Hepatic stellate cell (primary cell): ENCODE results near the gene HS3ST5.
"Not testable (repeated sequence)": the region's sequence is repeated elsewhere in the genome, so short reads cannot be mapped to it uniquely, and the experiment has no call there.

Experiments used
- DNase-seq: peaks from one replicate; pipeline ENCODE4 v3.0.0; 2011; ENCODE audit warnings: low spot score

Gene HS3ST5

DNA sequence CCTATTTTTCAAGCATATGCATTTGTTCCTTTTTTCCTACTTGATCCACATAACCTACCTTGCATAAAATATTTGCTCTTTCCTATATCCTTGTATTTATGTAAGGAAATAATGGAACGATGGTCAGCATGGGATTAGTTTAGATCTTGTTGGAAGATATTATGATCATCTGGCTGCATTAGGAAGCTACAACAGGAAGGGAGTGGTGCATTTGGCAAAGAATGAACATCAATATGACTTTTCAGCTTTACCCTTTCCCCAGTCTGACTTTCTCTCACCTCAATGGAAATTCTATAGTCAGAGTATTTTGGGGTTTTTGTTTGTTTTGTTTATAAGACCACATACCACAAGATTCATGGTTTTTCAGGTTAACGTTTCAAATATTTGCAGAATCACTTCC lies 66.0 kb downstream of the HS3ST5 start:
- no peak for DNase-seq

DNA sequence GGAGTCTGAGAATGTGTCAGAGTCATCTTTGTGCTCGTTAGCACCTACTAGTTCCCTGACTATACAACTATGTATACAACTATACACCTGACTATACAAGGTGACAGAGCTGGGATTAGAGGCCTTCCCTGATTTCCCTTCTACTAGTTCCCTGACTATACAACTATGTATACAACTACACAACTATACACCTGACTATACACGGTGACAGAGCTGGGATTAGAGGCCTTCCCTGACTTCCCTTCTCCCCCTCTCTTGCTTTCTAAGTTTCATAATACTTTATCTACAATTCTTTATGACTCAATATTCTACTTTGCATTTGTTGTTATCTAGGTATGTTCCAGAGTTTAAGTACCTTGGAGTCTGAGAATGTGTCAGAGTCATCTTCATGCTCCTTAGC lies 68.0 kb downstream of the HS3ST5 start:
- DNase-seq, result no peak

DNA sequence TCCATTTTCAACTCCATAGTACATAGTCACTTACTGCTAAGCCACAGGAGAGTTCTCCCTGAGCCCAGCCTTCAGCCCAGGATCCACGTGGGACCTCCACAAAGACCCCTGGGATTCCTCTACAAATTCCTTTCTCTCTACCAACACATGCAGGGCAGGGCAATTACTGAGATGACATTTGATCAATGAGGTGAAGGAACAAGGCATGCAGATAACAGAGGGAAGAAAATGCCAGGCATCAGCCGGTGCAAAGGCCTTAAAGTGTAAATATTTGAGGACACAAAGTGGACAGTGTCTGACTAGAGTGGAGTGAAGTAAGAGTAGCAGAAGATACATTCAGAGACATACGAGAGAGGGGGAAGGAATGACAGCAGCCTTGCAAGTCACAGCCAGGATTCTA lies 70.2 kb downstream of the HS3ST5 start:
- DNase-seq, result no peak

DNA sequence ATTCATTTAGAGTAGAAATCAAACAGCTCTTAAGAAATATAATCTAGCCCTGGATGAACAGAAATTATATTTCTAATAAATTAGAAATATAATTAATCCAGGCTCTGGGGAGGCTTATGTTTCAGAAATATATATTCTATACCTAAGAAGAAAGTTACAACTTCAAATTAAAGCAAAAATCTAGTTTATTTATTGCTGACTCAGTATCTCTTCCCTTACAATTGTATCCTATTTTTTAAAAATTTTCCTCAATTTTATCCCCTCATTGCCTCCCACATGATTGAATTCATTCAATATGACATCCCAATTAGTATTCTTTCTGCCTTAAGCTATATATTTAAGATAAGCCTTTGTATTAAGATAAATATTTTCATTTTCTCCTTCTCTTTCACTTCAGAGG lies 71.4 kb downstream of the HS3ST5 start:
- DNase-seq, result no peak

DNA sequence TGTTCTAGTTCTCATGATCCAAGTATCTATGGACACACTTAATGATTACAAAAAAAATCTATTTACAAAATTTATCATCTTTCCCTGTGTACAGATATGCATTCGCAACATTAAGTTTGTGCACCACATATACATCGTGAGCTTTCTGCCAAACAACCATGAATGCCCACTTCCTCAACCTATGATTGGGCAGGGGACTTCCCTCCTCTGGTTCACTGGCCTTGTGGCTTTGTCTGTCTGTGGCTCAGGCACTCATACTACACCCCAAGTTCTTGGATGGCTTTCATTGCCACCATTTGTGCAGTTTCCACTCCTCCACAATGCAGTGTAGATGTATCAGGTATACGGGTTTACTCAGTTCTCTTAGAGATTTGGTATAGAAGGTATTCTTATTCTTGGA lies 74.9 kb downstream of the HS3ST5 start:
- DNase-seq, result no peak

DNA sequence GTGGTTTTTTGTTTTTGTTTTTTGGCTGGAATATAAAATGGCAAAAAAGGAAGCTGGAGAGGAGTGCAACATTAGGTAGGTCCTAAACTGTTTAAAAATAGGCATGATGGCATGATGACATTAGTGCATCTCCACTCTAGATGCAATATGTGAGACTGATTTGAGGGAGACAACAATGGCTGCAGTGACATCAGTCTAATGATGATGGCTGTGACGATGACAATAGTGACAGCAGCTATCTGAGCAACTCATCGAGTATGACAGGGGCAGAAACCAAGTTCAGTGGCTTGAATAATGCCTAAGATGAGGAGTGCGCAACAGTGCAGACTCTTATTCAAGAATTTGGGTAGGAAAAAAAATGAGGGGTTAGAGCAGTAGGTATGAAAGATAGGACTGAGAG lies 82.0 kb downstream of the HS3ST5 start:
- no peak for DNase-seq

DNA sequence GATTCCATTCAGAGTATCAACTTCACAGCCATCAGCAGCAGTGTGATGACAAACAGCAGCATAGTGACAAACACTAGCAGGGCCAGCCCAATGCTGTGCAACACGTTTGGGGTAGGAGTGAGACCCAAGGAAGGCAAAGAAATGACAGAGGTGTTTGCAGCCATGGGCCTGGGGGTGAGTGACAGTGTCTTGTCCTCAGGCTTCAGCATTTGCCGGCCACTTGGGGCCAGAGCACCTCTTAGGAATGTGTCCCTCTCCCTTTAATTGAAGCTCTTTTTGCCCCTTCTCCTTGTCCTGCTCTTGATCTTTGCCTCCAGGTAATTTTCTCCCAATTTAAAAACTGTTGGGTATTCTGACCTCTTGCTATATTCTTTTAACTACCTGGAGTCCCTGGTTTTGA lies 84.4 kb downstream of the HS3ST5 start:
- DNase-seq, result no peak

DNA sequence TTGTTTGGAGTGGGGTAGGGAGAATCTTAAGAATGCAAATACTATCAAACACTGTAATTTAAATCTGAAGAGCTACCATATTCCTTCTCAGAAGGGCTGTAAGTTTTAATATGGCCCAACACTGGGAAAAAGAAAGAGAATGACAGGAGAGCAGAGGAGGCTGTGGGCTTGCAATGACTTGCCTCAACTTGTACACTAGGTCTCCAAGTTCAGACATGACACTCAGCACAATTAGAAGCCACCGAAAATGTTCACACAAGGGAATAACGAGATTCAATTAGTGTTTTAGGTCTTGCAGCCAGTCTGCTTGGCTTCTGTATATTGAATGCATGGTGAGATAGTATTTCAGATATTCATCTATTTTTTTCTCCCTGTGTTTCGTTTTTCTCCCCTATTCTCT lies 89.4 kb downstream of the HS3ST5 start:
- no peak for DNase-seq

DNA sequence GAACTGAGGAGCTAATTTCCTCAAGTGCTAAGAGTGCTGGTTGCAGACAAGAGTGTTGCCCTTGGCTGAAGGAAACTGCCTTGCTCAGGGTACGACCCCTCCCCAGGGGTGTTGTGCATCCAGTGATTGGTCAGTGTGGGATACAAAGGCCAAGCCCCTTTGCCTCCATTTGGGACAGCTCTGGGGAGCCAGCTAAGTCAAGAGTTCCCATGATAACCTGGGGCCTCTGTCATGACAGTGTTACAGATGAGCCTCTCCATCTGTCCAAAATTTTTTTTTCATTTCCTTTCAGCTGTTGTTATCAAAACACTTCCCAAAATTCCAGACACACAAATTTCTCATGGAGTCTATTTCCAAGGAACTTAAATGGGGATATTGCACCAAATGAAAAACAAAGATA lies 93.3 kb downstream of the HS3ST5 start:
- DNase-seq, result no peak

DNA sequence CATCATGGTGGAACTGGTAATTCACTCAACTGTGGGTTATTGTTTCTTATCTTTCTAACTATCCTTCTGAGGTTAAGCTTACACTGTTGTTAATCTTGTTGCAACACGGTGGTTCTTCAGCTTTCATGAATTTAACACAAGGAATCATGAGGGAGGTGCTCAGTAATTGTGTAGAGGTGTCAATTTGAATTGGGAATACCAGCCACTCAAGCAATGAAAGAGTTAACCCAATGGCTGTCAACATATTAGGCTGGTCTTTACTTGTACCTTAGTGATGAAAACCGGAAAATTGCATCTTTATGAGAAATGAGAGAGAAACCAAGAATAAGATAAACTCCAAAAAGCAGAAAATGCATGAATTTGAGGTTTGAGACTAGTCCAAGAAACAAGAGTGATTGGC lies 95.7 kb downstream of the HS3ST5 start:
- no peak for DNase-seq

DNA sequence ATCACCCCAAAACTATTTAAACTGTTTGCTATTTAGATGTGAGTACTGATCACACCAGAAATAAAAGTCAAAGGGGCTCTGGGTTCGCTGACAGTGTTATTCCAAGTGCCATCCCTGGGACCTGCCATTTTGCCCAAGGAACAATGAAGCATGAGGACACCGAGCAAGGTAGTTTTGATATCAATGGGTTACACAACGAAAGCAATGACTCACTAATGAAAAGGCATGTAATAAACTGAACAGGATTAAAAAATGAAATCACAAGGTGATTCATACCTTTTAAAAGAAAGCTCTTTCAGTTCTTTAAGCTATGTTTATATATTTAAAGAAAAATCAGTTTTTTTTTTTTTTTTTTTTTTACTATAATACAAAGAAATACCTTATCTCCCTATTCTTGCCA lies 102.0 kb downstream of the HS3ST5 start:
- DNase-seq, result no peak

DNA sequence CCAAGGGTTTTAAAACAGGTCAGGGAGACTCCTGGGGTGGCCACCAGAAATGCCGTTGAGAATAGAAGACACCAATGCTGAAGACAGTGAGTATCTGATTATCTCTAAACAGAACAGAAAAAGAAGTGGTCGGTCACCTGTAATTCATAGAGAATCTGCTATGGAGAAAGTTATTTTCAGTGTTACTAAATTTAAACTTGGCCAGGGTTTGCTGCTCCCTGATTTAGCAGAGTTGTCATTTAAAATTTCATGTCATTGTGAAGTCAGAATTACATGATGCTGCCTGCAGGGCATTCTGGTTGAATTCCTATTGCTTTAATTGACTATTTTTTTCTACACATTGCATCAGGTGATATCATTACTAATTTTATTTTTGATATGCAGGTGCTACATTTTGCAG lies 114.1 kb downstream of the HS3ST5 start:
- DNase-seq, result no peak

DNA sequence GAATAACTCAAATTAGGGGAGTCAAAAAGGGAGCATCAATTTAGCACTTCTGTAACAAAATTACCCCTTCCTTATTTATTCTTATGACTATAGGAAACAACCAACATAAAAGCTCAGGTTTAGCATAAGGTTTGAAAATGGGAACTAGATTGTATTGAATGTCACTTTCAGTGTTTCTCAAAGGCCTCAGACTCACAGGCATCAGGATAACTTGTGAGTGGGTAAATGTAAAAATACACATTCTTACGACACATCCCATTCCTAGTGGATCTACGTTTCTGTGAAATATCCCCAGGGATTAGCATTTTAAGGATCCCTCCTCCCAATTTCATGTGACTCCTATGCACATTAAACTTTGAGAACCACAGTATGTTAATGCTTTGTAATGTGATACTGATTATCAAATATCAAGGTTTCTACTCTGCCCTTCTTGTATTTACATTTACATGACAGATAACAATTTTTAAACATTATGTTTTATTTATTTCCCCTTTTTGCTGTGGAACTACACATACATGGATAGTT lies 114.8 kb downstream of the HS3ST5 start:
- no peak for DNase-seq

DNA sequence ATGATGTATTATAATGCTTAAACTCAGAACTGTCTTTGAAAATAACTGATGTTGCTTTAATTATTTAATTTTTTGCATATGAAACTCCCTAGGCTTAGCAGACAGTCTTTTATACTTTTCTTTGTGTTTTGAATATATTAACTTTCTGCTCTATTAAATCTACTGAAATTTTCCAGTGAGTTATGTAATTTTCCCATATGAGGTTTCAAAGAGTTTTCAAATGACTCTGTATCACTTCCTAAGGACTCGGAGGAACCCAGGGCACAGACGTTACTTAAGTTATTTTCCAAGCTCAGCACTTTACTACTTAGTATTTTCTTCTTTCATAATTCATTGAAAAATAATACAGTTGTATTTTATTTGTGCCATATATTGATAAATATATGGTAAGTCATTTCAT lies 122.6 kb downstream of the HS3ST5 start:
- no peak for DNase-seq

DNA sequence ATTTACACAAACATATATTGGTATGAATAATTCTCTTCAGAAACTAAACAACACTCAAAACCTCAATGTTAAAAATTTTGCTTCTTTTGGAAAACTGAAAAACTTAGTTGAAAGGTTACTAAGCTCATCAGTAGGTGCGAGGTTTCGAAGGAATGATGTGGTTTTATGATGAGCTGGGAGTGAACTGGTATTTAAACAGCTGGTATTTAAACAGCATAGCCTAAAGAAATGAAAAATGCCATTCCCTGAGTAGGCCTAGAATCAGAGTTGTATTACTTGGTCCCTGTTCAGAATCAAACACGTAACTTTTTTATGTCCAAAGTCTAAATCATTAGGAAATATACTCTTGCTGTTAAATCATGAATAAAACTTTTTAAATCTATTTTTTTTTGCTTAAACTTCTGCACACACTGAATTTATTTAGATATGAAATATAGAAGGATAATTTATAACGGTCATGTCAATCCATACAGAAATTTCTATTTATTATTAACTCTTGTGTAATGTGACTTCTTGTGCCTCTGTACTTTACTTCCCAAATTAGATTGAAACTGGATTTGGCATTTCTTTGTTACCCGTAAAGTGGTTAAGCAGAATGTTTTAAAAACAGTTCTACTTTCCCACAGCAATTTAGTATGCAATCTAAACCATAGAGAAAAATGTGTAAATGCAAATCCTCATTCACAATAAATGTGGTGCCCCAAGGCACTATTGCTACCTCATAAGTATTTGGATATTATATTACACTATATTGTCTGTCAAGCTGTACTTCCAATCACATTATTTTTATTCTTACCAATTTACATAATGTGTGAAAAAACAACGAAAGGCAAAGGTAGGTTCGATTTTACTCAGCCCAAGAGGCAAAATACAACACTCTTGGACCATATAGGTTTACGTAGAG lies 124.1 kb downstream of the HS3ST5 start:
- no peak for DNase-seq

DNA sequence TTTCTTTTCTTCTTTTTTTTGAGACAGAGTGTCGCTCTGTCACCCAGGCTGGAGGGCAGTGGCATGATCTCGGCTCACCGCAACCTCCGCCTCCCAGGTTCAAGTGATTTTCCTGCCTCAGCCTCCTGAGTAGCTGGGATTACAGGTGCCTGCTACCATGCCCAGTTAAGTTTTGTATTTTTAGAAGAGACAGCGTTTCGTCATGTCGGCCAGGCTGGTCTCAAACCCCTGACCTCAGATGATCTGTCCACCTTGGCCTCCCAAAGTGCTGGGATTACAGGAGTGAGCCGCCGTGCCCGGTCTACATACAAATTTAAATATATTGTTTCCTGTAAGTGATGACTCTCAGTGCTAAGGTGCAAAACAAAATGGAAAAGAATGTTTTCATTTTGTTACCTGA lies 124.8 kb downstream of the HS3ST5 start:
- not testable (repeated sequence) for DNase-seq

DNA sequence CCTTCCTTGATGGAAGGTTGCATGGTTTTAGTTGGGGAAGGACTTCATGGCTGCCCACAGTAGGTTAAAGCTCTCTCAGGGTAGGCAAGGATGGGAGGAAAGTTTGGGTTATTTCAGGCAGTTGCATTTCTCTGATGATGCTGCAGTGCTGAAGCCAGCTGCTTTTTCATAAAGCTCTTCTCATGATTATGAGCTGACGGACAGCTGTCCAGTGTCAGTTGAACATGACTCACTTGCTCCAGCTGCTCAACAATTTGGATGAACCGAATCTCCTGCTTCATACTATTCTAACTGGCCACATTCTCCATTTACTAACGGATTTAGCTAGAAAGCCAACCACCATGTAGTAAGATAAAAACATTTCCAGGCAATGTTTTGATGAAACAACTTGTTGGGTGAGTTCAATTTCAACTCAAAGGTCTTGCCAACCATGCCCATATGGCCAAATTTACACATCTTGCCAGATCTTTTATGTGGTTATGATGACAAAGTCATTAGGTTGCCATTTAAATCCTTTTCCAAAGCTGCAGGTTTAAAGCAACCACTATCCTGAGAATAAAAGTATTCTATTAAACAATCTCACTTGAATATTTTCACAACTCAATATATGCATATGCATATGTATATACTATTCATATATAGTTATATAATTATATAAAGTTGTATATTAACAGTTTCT lies 125.9 kb downstream of the HS3ST5 start:
- DNase-seq, result no peak

DNA sequence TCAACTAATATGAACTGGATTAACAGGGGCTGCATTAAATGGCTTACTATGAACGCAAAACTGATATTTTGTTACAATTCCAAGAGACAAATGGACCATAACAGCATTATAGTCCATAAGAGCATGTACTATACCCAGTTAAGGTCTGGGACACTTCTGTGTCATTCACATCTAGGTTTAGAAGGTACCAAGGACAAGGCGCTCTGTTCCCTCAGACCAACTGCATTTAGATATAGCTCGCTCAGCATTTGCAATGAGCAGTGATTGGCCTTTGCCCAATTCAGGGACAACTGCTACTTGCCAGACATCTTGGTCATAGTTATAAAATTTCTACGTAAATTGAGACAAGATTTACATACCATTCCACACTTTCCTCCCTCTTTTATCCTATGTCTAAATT lies 132.4 kb downstream of the HS3ST5 start:
- DNase-seq, result no peak

DNA sequence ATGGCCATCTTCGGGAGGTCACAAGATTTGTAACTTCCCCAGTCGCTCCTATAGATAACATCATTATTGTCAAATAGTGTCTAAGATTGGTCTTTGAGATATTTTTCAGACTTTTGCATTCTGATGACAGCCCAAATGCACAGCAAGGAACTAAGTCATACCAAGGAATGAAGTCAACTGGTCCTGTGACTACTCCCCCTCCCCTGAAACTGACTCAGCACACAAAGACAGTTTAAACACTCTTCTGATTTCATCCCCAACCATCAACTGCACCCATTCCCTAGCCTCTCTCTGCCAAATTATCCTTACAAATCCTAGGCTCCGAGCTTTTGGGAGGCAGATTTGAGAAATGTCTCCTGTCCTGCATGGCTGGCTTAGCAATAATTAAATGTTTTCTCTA lies 139.4 kb downstream of the HS3ST5 start:
- DNase-seq, result no peak

DNA sequence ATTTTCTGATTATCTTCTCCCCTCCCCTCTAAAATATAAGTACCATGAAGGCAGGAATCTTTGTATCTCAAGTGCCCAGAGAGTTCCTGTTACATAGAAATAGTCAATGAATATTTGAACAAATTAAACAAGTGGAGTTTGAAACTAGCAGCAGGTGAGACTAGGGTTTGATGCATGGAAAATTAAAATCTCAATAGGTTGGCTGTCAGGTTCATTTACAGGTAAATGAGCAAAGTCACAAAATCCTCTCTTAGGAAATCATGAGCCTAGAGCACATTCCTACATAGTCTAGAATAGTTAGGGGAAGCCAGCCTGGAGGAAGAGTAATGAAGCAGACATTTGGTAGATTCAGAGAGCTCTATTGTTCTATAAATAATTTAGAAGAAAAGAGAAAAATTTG lies 140.4 kb downstream of the HS3ST5 start:
- no peak for DNase-seq

DNA sequence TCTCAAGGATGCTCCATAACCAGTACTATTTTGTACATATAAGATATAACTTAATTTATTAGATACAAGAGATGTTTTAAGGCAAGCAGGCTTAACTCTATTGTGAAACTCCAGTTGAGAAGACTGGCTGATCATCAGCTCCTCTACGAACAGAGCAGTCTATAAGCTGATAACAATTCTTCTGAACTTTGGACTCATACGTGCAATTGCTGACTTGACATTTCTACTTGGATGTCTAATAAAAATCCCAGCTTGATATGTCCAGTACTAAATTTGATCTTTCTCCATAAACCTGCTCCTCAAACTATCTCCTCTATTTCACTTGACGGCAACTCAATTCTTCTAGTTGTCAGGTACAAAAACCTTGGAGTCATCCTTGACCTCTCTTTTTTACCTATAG lies 141.9 kb downstream of the HS3ST5 start:
- no peak for DNase-seq

DNA sequence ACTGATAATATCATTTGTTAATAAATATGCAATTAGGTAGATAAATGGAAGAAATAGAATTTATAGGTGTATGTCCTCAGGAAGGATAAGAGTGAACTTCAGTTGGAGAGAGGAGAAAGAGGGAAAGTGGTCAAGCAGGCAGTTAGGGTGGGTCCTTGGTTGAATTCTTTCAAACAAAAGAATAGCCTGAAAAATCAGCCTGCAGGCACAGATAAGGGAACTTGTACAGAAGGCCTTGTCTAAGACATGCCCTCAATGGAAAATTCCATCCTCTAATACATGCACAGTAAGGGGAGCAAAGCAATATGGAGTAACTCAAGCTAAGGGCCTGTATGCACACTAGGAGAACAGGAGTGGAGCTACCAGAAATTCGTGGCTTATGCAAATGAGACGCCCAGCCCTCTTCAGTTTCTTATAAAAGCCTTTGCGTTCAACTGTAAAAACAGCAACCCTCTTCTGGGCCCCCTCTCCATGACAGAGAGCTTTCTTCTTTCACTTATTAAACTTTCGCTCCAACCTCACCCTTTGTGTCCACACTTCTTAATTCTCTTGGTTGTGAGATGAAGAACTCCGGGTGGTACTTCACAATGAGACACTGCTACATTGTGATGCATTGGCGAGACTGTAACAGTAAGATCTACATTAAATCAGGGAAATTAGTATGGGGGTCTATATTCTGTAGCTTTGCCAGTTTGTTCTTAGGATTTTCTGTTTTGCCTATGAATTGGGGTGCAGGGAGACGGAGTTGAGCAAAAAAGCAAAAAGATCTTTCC lies 147.0 kb downstream of the HS3ST5 start:
- no peak for DNase-seq

DNA sequence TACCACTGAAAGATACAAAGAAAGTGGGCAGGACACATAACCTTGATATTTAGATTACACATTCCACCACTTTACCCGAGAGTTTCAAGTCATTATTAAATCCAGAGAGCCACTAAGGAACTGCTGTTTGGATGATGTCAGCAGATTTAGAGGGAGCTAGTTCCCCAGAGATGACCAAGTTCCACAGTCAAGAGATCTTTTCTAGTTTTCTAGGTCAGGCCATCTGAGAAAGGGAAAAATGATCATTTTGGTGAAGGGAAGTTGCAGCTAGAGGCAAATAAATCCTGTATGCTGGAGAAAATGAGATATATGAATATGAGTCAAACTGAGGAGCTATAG lies 147.8 kb downstream of the HS3ST5 start:
- no peak for DNase-seq
